SK-MEL-5 (cell line): ENCODE results near the gene EDEM2. TPM values are rescaled to one million over a fixed set of nuclear protein-coding genes. Genes with fewer than 3 reads are reported as not detected.
"Not testable (repeated sequence)": the region's sequence is repeated elsewhere in the genome, so short reads cannot be mapped to it uniquely, and the experiment has no call there.

Experiments
- DNase-seq: peaks from one replicate; pipeline ENCODE4 v3.0.0-alpha.2; 2016; ENCODE audit warnings: low read depth, low spot score
- in situ Hi-C: cut with HindIII; loops from 2 replicates; pipeline ENCODE4 v1.10.0; 2016; ENCODE audit warnings: low sequenced_read_pairs, high pct_unique_total_duplicates, low pct_unique_long_range_greater_than_20kb
- polyA plus RNA-seq, 2 experiments: library from polyadenylated mRNA; depleted of rRNA; stranded (reverse); fragments of >200 nt; gene quantifications; 2 replicates each; pipeline ENCODE4 v1.2.3, GENCODE V29; 2015
- total RNA-seq: library from RNA; depleted of rRNA; stranded (reverse); fragments of >200 nt; shearing (Covaris generic); gene quantifications from 2 replicates; pipeline ENCODE4 v1.2.3, GENCODE V29; 2014; rRNA removed

Gene EDEM2, protein sequence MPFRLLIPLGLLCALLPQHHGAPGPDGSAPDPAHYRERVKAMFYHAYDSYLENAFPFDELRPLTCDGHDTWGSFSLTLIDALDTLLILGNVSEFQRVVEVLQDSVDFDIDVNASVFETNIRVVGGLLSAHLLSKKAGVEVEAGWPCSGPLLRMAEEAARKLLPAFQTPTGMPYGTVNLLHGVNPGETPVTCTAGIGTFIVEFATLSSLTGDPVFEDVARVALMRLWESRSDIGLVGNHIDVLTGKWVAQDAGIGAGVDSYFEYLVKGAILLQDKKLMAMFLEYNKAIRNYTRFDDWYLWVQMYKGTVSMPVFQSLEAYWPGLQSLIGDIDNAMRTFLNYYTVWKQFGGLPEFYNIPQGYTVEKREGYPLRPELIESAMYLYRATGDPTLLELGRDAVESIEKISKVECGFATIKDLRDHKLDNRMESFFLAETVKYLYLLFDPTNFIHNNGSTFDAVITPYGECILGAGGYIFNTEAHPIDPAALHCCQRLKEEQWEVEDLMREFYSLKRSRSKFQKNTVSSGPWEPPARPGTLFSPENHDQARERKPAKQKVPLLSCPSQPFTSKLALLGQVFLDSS
- 94.9 and 103 TPM in 2 replicates for total RNA-seq
- 62.1 and 75.0 TPM in 2 replicates for polyA plus RNA-seq (2015; cell fraction: cytosol; rRNA removed)
- polyA plus RNA-seq (2015; cell fraction: nucleus; rRNA removed) = 20.9 and 21.8 TPM in 2 replicates

- in situ Hi-C loops = no loop called here
- DNase-seq = peak; percentile 97
Measured at GRCh38 chr20:35146920-35147574, at the start of gene EDEM2. TSS of gene EDEM2 (minus strand) at chr20:35147336. CDS start at chr20:35147258, 78 bp downstream.

DNA sequence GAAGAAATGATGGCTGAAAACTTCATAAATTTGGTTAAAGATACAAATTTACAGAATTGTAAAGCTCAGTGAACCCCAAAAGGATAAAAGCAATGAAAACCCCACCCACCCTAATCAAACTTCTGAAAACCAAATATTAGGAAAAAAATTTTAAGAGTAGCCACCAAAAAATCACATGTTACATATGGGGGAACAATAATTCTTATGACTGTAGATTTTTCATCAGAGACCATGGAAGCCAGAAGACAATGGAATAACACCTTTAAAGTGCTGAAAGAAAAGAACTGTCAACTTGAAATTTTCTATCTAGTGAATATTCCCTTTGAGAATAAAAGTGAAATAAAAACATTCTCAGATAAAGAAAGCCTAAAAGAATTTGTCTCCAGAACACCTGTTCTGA is 49.2 kb upstream of the EDEM2 start:
- in situ Hi-C loops = no loop called here
- DNase-seq = no peak

- DNase-seq, in situ Hi-C loops: not testable (repeated sequence)
Measured at GRCh38 chr20:35193031-35193791, 46.1 kb upstream of the EDEM2 start.

DNA sequence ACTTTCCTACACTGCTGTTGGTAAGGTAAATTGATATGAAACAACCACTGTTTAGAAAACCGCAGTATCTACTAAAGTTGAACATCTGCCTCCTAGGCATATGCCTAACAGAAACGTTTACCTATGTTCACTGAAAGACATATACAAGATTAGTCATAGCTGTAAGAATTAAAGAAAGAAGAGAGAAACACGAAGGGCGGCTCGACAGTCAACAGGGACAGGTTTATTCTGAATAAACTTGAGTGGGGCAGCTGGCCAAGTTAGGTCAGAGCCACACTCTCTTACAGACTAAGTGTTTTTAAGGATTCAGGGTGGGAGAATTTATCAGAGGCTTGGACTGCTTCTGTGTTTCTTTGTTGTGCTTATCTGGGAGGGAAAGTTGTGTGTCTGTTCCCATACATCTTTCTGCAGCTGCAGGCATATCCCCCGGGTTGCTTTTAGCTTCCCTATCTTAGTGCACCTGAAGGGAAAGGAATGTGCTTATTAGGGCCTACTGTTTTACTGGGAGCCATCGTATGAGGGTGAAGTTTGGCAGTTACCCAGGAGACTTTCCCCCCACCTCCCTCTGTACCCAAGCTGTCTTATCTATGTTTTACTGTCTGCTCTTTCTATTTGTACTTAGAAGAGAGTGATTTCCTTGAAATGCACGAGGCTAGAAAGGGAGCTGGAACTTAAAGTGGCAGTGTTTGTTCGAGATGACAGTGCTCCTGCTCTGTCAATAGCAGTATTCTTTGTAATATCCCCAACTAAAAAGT is 45.2 kb upstream of the EDEM2 start:
- in situ Hi-C loops = no loop called here
- DNase-seq = no peak

DNA sequence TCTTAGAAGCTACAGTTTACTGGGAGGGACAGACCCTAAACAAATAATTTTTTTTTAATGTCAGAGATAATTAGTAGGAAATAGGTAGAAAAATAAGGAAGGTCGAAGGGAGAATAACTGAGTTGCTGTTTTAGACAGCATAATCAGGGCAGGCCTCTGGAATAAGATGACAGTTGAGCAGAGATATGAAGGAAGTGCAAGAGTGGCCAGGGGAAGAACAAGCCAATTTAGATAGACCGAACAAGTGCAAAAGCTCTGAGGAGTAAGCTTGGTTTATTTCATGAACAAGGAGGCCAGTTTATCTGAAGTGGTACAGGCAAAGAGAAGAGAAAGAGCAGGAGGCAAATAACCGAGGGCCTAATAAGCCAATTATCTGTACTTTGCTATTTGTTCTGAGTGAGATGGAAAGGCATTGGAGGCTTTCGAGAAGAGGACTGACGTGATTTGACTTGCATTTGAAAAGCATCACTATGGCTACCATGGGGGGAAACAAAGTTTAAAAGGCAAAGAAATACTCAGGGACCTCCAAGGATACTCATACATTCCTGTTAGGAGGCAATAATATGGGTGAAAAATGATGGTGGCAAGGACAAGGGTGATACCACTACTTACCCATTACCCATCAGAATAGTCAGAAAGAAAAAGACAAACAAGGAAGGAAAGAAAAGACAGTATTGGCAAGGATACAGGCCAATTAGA is 44.4 kb upstream of the EDEM2 start:
- in situ Hi-C loops = no loop called here
- no peak for DNase-seq

- DNase-seq = no peak
Measured at GRCh38 chr20:35190556-35190955, 43.4 kb upstream of the EDEM2 start.

GRCh38 chr20:35189223-35189622 is 42.1 kb upstream of the EDEM2 start:
- DNase-seq, in situ Hi-C loops: not testable (repeated sequence)

More at GRCh38 chr20:35190556-35190955, 43.4 kb upstream of the EDEM2 start:
- in situ Hi-C loops = no loop called here

GRCh38 chr20:35187584-35188190 is 40.6 kb upstream of the EDEM2 start:
- in situ Hi-C loops = no loop called here
- no peak for DNase-seq

GRCh38 chr20:35186691-35187289 is 39.7 kb upstream of the EDEM2 start:
- in situ Hi-C loops, DNase-seq: not testable (repeated sequence)

- no peak for DNase-seq
- in situ Hi-C loops = no loop called here
Measured at GRCh38 chr20:35181731-35182130, 34.6 kb upstream of the EDEM2 start.

DNA sequence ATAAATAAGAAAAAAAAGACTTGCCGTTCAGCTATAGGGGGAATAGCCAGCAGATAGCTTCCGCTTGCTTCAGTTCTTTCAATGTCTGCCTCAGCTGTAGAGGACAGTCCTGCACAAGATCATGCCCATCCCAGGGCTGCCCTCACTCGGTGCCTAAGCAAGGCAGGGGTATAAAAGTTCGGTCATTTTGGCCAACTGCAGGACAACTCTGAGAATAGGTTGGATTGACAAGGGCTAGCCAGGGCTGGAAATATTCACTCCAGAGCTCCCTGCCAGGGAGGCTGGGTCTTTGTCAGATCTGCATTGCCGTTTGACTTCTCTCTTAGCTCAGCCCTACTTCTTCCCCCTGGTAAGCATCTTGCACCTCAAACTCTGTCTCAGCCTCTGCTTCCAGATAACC is 33.1 kb upstream of the EDEM2 start:
- in situ Hi-C loops = no loop called here
- no peak for DNase-seq

GRCh38 chr20:35179292-35180212 is 32.4 kb upstream of the EDEM2 start:
- DNase-seq = no peak
- in situ Hi-C loops = no loop called here

DNA sequence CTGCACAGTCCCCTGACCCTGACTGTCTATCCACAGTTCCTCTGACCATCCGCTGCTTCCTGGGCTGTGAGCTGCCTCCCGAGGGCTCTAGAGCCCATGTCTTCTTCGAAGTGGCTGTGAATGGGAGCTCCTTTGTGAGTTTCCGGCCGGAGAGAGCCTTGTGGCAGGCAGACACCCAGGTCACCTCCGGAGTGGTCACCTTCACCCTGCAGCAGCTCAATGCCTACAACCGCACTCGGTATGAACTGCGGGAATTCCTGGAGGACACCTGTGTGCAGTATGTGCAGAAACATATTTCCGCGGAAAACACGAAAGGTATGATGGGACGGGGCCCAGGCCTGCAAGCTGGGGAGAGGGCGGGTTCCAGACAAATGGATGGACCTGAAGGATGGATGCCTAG is 29.0 kb upstream of the EDEM2 start:
- in situ Hi-C loops = no loop called here
- DNase-seq = no peak

DNA sequence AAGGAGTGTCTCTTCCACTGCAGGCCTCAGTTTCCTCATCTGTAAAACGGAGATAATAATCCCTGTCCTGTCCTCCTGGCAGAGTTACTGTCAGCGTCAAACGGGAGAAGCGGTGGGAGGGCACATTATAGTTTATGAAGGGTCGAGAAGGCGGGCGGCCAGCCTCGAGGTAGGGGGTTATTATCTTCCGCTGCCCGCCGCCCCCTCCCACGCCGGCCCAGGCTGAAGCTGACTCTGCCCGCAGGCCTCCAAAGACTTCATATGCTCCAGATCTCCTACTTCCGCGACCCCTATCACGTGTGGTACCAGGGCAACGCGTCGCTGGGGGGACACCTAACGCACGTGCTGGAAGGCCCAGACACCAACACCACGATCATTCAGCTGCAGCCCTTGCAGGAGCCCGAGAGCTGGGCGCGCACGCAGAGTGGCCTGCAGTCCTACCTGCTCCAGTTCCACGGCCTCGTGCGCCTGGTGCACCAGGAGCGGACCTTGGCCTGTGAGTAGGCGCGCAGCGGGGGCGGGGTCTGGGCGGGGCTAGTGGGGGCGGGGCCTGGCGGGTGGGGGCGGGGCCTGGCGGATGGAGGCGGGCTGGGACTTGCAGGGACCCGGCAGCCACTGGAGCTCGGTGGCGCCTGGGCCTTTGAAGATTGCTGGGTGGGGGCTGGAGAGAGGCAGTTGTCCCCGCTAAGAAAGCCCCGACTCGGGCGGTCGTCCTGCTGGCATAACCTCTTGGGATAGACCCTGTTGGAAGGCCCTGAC is 27.5 kb upstream of the EDEM2 start:
- in situ Hi-C loops = no loop called here

More for the DNA sequence above, 27.5 kb upstream of the EDEM2 start:
- no peak for DNase-seq
